ENCODE measurements around the gene PRKG1. TPM values are rescaled to one million over a fixed set of nuclear protein-coding genes. Genes with fewer than 3 reads are reported as not detected.

The PRKG1 gene
- polyA plus RNA-seq, 3 donors, result not detected

- H3K79me2 ChIP-seq (ENCODE audit: insufficient read depth, low read length), result no peaks in the 10 kb centered on the region
- H3K9ac ChIP-seq (ENCODE audit: insufficient read depth, low read length, poor library complexity, severe bottlenecking), result no peak overlapping the region
- no peaks in the 10 kb centered on the region for H3K36me3 ChIP-seq (replicated peaks in 1 of 2; ENCODE audit: control insufficient read depth in 1 of 2, insufficient read depth in 2 of 2, low read length in 2 of 2)
- H3K27me3 ChIP-seq (ENCODE audit: control insufficient read depth in 2 of 2, insufficient read depth in 2 of 2, low read length in 2 of 2), result no peaks in the 10 kb centered on the region
- H3K4me2 ChIP-seq (replicated peaks; ENCODE audit: extremely low read depth, low read length, poor library complexity, severe bottlenecking), result no peak overlapping the region
- no peaks in the 10 kb centered on the region for H4K20me1 ChIP-seq (ENCODE audit: insufficient read depth, low read length)
- Mint-ChIP-seq H3K9me3 (peaks cover 0 to 4% (median 1%) of the 10 kb centered on the region in 7 donors), H3K36me3 (no peaks in the 10 kb centered on the region), H3K4me3 (no peak overlapping the region), H3K27me3 (ENCODE audit: low read depth in 3 of 3) (no peaks in the 10 kb centered on the region), H3K27ac (no peak overlapping the region), H3K4me1 (no peaks in the 10 kb centered on the region)
- DNase-seq, result no peak
- no peak for TF ChIP-seq CTCF (IDR thresholded peaks at IDR 0.05)
- H2AFZ ChIP-seq (ENCODE audit: insufficient read depth, low read depth, low read length, poor library complexity, severe bottlenecking), result no peak overlapping the region
- no peaks in the 10 kb centered on the region for H3K4me1 ChIP-seq (ENCODE audit: control insufficient read depth in 1 of 2, insufficient read depth in 2 of 2, low read length in 2 of 2)
- no peak overlapping the region for H3K27ac ChIP-seq (ENCODE audit: low read depth in 1 of 2, low read length in 2 of 2)
- 100% methylated on average over 1 of the region's 4 CpGs for WGBS (ENCODE audit: insufficient coverage)
- intact Hi-C loops (cut with micrococcal nuclease), result no loop called here
- H3K9me3 ChIP-seq (replicated peaks in 1 of 2; ENCODE audit: control insufficient read depth in 1 of 2, insufficient read depth in 1 of 2, low read length in 2 of 2), result no peaks in the 10 kb centered on the region
- H3K4me3 ChIP-seq (replicated peaks in 1 of 3; ENCODE audit: low read depth in 2 of 3, low read length in 3 of 3), result no peak overlapping the region
Measured at GRCh38 chr10:52248697-52249306, 1174.5 kb downstream of the PRKG1 start.

- Histone ChIP-seq H2AFZ (ENCODE audit: insufficient read depth, low read depth, low read length, poor library complexity, severe bottlenecking) (no peak overlapping the region), H3K79me2 (ENCODE audit: insufficient read depth, low read length) (no peaks in the 10 kb centered on the region), H4K20me1 (ENCODE audit: insufficient read depth, low read length) (no peaks in the 10 kb centered on the region), H3K4me2 (replicated peaks; ENCODE audit: extremely low read depth, low read length, poor library complexity, severe bottlenecking) (no peak overlapping the region), H3K27me3 (ENCODE audit: control insufficient read depth in 2 of 2, insufficient read depth in 2 of 2, low read length in 2 of 2) (no peaks in the 10 kb centered on the region), H3K4me1 (ENCODE audit: control insufficient read depth in 1 of 2, insufficient read depth in 2 of 2, low read length in 2 of 2) (no peaks in the 10 kb centered on the region), H3K36me3 (replicated peaks in 1 of 2; ENCODE audit: control insufficient read depth in 1 of 2, insufficient read depth in 2 of 2, low read length in 2 of 2) (no peaks in the 10 kb centered on the region), H3K4me3 (replicated peaks in 1 of 3; ENCODE audit: low read depth in 2 of 3, low read length in 3 of 3) (no peak overlapping the region), H3K9me3 (replicated peaks in 1 of 2; ENCODE audit: control insufficient read depth in 1 of 2, insufficient read depth in 1 of 2, low read length in 2 of 2) (no peaks in the 10 kb centered on the region), H3K9ac (ENCODE audit: insufficient read depth, low read length, poor library complexity, severe bottlenecking) (no peak overlapping the region), H3K27ac (ENCODE audit: low read depth in 1 of 2, low read length in 2 of 2) (no peak overlapping the region)
- H3K4me3 Mint-ChIP-seq, result no peak overlapping the region
- 93% methylated on average over 4 of the region's 6 CpGs for WGBS (ENCODE audit: insufficient coverage)
- no peak for TF ChIP-seq CTCF (IDR thresholded peaks at IDR 0.05)
- no peaks in the 10 kb centered on the region for H3K4me1 Mint-ChIP-seq
- H3K27me3 Mint-ChIP-seq (ENCODE audit: low read depth in 3 of 3), result no peaks in the 10 kb centered on the region
- intact Hi-C loops (cut with micrococcal nuclease), result no loop called here
- DNase-seq, result no peak
- no peak overlapping the region for H3K27ac Mint-ChIP-seq
- H3K36me3 Mint-ChIP-seq, result no peaks in the 10 kb centered on the region
- H3K9me3 Mint-ChIP-seq, result peaks cover 0 to 4% (median 1%) of the 10 kb centered on the region in 7 donors
Measured at GRCh38 chr10:52249850-52250395, 1175.6 kb downstream of the PRKG1 start.
